DMS 273 (cell line): ENCODE data around the gene HESX1.

Source experiments
- DNase-seq: peaks from one replicate; lab custom pipeline; 2025; ENCODE audit not compliant: unreplicated experiment; lab: John Stamatoyannopoulos, UW

HESX1 gene

DNA sequence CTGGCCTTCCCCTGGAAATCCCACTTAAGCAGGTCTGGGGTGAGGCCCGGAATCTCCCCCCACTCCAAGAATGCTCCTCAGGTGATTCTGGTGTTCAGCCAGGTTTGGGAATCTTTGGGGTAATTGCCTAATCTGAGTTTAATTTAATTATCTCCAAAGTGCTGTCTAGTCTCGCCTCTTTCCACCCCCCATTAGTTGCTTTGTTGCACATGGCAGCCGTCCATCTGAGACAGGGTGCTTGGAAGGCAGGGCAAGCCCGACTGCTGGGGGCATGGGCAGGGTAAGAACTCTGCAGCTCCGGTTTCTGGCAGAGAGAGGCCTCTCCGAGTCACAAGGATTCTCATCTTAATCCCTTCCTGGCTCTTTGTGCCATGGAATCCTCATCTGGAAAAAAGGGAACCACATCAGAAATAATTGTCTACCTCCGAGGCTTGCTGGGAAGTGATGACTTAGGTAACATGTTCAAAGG lies 49.6 kb downstream of the HESX1 start:
- DNase-seq, result no peak
